Activated CD4-positive, alpha-beta T cell treated with anti-CD3 and anti-CD28 coated beads, Interleukin-2, amount 10 ng/mL, durations not matched to agents 7 days and 5 days (primary cell): ENCODE measurements around the gene EFCAB11. TPM values are rescaled to one million over a fixed set of nuclear protein-coding genes. Genes with fewer than 3 reads are reported as not detected.

Source experiments
- CTCF ChIA-PET: fragments of 350-600 bp; sonication (Branson Sonifier 250); formaldehyde crosslinking; loops from one replicate; lab custom pipeline; 2021; ENCODE audit warnings: antibody characterized with exemption; lab: Charles Lee
- POLR2A ChIA-PET: fragments of 350-600 bp; sonication (Branson Sonifier 250); formaldehyde crosslinking; loops from one replicate; lab custom pipeline; 2021; ENCODE audit warnings: antibody characterized with exemption; lab: Charles Lee
- DNase-seq: peaks from one replicate; pipeline ENCODE4 v3.0.0-alpha.2; 2020
- H3K27ac Mint-ChIP-seq: one replicate; pipeline ENCODE4 v1.8.0; 2021; ENCODE audit warnings: mild to moderate bottlenecking, moderate library complexity, mixed read lengths
- H3K27me3 Mint-ChIP-seq: one replicate; pipeline ENCODE4 v1.8.0; 2021; ENCODE audit warnings: mixed read lengths
- H3K36me3 Mint-ChIP-seq: one replicate; pipeline ENCODE4 v1.8.0; 2021; ENCODE audit warnings: low read depth, mixed read lengths
- H3K4me1 Mint-ChIP-seq: one replicate; pipeline ENCODE4 v1.8.0; 2021; ENCODE audit warnings: mixed read lengths
- H3K4me3 Mint-ChIP-seq: one replicate; pipeline ENCODE4 v1.8.0; 2021; ENCODE audit warnings: mild to moderate bottlenecking, moderate library complexity, mixed read lengths
- H3K9me3 Mint-ChIP-seq: one replicate; pipeline ENCODE4 v1.8.0; 2021; ENCODE audit warnings: mixed read lengths
- total RNA-seq, 2 experiments: library from RNA; stranded (reverse); gene quantifications; one replicate each; pipeline ENCODE4 v1.2.3, GENCODE V29; 2021

EFCAB11 gene
- total RNA-seq, 2 experiments from 2014 or later, result 7.7 to 8.6 TPM

DNA sequence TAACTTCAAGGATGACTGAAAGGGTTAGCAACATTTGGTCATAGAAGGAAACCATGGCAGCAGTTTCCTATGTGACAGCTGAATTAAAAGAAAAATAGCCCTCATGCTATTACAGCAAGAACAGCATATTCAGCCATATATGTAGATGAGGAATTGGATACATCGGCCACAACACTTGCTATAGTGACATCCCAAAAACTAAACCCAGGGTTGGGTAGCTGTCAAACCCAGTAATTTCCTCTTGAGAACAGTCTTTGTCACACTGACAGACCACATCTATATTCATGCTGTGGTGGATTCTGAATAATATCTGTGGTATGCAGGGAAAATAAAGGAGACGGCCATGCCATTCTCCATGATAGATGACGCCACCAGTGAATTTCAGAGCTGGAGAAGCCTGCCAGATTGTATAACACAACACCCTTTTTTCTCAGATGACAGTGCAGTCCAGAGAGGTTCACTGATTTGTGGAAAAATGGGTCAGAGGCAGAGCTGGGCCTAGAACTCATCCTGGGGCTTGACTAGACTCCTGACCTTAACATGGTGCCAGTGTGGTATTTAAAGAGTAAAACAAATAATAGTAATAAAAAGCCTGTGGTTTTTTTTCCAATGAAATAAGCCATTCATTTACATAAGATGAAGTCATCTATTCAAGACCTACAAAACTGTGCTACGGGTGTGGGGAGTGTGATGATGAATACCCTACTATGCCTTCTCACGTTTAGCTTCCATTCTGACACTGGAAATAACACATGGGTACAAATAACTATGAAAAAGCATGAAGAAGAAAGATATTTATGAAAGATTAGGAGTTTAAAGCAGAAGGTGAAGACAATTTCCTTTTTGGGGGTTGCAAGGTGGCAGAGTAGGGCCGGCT, 32.3 kb downstream of the EFCAB11 start:
- ChIA-PET CTCF (no interaction called here), POLR2A (interaction anchor here (0.6 kb wide), 1 partner anchor 96 kb away, joined by 3 read pairs; no protein-coding TSS in a partner anchor)
- DNase-seq, result no peak
- Mint-ChIP-seq H3K9me3 (no peaks in the 10 kb centered on the region), H3K36me3 (no peaks in the 10 kb centered on the region), H3K27me3 (no peaks in the 10 kb centered on the region), H3K4me3 (no peak overlapping the region), H3K4me1 (no peaks in the 10 kb centered on the region), H3K27ac (no peak overlapping the region)

DNA sequence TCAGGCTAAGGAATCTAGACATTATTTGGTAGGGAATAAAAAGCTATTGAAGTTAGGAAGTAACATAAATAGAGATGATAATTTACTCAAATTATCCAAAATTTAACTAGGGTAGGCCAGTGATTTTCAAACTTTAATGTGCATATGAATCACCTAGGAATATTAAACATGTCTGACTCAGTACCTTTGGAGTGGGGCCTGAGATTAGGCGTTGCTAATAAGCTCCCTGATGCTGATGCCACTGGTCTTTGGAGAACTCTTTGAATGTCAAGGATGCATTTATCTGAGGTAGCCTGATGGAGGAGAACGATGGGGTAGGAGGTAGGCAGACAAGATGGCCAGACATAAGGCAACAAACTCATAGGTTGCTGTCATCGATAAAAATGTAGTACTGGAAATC, 33.2 kb downstream of the EFCAB11 start:
- ChIA-PET CTCF (interaction anchor here (0.9 kb wide), 1 partner anchor 18 kb away, joined by 3 read pairs; no protein-coding TSS in a partner anchor), POLR2A (interaction anchor here (0.6 kb wide), 1 partner anchor 95 kb away, joined by 3 read pairs; no protein-coding TSS in a partner anchor)
- Mint-ChIP-seq H3K27ac (no peak overlapping the region), H3K27me3 (peaks cover 1% of the 10 kb centered on the region), H3K36me3 (no peaks in the 10 kb centered on the region), H3K9me3 (no peaks in the 10 kb centered on the region), H3K4me3 (no peak overlapping the region), H3K4me1 (no peaks in the 10 kb centered on the region)
- DNase-seq, result no peak

DNA sequence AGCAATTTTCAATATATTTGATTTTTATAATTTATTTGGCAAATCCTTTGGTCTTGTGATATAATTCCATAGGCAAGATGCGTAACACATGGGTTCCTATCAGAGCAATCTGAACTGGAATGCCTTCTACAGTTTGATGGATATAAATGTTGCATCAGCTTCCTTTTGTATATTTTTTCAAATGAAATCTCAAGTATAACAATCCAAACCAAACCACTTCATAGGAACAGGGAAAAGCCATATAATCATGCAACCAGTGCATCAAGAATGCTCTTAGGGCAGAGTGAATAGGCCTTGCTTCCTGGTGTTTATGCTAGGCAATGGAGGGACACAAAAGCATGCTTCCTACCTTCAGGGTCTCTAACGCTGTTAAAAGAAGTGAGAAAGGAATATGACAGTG, 34.5 kb downstream of the EFCAB11 start:
- Mint-ChIP-seq H3K4me3 (no peak overlapping the region), H3K36me3 (no peaks in the 10 kb centered on the region), H3K27me3 (peaks cover 8% of the 10 kb centered on the region), H3K4me1 (peaks cover 1% of the 10 kb centered on the region), H3K9me3 (no peaks in the 10 kb centered on the region), H3K27ac (no peak overlapping the region)
- POLR2A ChIA-PET, result no interaction called here
- CTCF ChIA-PET, result interaction anchor here (0.9 to 1.8 kb wide), 2 partner anchors 8 to 14 kb away, joined by 3 to 4 read pairs; no protein-coding TSS in a partner anchor
- no peak for DNase-seq

DNA sequence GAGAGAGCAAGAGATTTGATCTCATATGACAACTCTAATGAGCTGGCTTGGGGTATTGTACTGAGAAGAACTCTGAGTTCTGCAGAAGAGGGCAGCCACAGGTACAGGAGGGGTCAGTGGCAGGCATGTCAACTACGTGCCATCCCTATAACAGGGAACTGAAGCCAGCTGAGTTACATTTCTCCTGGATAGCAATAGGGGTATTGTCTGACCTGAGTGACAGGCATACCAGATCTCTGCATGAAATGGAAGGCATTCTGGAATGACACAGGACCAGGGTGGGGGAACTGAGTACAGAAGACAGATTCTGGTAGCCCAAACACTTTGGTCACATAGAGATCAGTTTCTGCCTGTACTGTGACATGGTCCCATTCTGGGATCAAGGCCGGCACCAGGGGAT, 35.8 kb downstream of the EFCAB11 start:
- Mint-ChIP-seq H3K4me1 (peaks cover 3% of the 10 kb centered on the region), H3K36me3 (no peaks in the 10 kb centered on the region), H3K27me3 (peaks cover 8% of the 10 kb centered on the region), H3K4me3 (no peak overlapping the region), H3K27ac (no peak overlapping the region), H3K9me3 (no peaks in the 10 kb centered on the region)
- POLR2A ChIA-PET, result no interaction called here
- CTCF ChIA-PET, result no interaction called here
- no peak for DNase-seq

DNA sequence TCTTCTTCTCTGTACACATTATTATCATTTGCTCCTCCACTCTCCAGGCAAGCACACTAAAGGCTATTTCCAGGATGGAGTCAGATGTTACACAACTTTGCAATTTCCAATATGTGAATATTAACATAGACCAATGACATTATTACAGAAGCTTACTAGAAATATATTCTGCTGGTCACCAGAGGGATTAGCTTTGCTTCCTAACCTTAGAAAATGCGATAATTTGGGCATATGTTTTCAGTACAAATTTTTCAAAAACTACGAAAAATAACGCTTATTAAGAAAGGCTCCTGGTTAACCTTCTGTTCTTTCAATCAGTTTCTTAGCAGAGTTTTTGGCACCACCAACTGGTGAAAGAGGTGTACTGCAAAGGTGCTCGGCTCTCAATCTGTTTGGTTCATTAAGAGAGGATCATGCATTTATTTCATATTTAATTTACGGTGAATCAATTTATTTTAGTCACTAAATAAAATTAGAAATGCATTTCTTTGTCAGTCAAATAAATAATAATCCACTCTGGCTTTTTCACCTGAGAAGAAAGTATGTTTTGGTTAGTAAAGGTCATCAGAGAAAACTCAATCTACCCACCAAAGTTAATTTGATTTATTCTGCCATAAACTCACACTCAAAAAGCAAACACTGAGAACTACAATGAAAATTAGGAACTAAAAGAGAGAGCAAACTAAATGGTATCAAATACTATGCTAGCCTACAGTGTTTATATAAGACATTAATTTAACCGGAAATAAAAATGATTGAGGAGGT, 39.2 kb downstream of the EFCAB11 start:
- Mint-ChIP-seq H3K9me3 (no peaks in the 10 kb centered on the region), H3K27me3 (peaks cover 17% of the 10 kb centered on the region), H3K4me1 (peaks cover 3% of the 10 kb centered on the region), H3K4me3 (no peak overlapping the region), H3K36me3 (no peaks in the 10 kb centered on the region), H3K27ac (no peak overlapping the region)
- peak; percentile 66 for DNase-seq
- POLR2A ChIA-PET, result no interaction called here
- CTCF ChIA-PET, result interaction anchor here (0.9 kb wide), 1 partner anchor 739 kb away, joined by 4 read pairs; no protein-coding TSS in a partner anchor

DNA sequence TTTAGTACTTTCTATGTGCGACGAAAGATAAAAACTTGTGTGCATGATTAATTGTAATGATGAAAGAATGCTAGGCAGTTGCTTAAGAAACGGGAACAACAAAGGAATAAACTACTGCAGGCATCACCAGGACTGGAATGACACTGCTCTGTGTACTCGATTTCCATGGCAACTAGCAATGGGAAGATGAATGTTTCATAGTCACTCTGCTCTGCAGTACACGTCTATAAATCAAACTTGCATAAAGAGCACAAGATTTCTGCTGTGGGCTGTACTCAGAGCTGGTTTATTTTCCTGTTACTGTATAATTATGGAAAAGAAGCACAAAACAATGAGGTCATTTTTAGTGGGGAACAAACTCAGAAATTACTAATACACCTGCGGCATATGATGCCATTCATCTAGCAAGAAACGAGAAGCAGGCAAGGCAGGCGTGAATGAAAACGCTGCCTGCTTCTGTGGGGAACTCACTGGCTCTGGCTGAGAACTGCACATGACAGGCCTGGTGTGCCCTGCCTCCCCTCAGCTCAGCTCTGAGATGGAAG, 41.8 kb downstream of the EFCAB11 start:
- Mint-ChIP-seq H3K27ac (no peak overlapping the region), H3K27me3 (peaks cover 17% of the 10 kb centered on the region)
- POLR2A ChIA-PET, result no interaction called here

DNA sequence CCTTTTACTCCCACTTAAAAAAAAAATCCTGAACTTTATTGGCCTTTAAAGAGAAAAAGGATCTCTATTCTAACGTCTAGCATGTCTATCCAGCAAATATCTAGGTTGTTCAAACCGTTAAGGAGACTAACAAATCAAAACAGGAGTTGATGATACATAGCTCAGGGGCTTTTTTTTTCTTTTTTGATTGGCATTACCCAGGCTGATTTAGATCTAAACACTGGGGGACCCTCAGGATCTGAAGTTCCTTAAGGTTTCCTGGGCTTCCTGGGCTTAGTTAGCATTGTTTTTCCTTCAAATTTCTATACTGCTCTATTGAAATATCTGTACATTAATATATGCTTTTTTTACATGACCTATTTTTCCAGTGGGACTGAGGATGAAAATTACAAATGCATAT, 42.3 kb downstream of the EFCAB11 start:
- peaks cover 3% of the 10 kb centered on the region for H3K4me1 Mint-ChIP-seq
- POLR2A ChIA-PET, result no interaction called here

More for the DNA sequence above, 41.8 kb downstream of the EFCAB11 start:
- H3K9me3 Mint-ChIP-seq, result no peaks in the 10 kb centered on the region
- no peak overlapping the region for H3K4me3 Mint-ChIP-seq
- peaks cover 3% of the 10 kb centered on the region for H3K4me1 Mint-ChIP-seq
- CTCF ChIA-PET, result interaction anchor here (0.7 kb wide), 2 partner anchors 7 to 295 kb away, joined by 3 read pairs; no protein-coding TSS in a partner anchor
- no peak for DNase-seq
- no peaks in the 10 kb centered on the region for H3K36me3 Mint-ChIP-seq

DNA sequence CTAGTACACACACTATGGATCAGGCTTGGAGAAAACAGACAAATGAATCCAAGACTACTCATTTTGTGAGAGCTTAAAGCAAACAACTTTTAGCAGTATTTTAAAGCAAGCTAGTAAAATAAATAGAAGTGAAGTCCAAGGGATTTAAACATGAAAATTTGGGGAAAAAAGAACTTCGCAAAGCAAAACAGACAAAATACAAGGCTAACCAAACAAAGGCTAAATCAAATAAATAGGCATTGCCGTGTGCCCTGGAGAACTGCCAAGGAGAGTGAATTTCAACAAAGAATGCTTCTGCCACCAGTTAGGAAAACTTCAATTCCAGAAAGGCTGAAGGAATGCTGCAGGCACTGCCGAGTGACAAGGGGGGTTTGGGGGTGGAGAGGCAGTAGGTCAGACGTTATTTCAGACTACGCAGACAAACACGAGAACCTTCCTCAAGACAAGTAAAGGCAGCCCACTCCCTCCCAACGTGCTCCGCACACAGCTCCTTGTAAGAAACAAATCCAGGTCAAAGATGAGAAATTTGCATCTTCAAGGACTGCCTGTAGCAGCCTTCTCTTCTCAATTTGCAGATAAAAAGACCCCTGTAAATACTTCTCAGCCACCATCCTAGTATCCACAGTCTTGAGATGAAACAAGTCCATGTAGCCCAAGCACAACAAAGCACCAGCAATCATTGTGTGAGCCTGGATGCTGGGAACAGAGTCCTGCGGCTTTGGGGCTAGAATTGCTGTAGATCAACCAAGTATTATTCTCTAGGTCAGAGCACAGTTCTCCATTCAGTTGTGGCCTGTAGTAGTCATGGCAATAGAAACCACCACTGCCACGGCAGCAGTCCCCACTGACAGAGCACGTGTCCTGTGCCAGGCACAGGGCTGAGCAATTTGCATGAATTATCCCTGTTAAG, 43.3 kb downstream of the EFCAB11 start:
- POLR2A ChIA-PET, result no interaction called here
- DNase-seq, result no peak
- no peaks in the 10 kb centered on the region for H3K36me3 Mint-ChIP-seq
- CTCF ChIA-PET, result interaction anchor here (1.0 kb wide), 1 partner anchor 885 kb away, joined by 3 read pairs; no protein-coding TSS in a partner anchor
- peaks cover 3% of the 10 kb centered on the region for H3K4me1 Mint-ChIP-seq
- H3K27me3 Mint-ChIP-seq, result peaks cover 17% of the 10 kb centered on the region
- no peak overlapping the region for H3K4me3 Mint-ChIP-seq
- no peak overlapping the region for H3K27ac Mint-ChIP-seq
- H3K9me3 Mint-ChIP-seq, result no peaks in the 10 kb centered on the region

More for the DNA sequence above, 42.3 kb downstream of the EFCAB11 start:
- no peak for DNase-seq
- H3K36me3 Mint-ChIP-seq, result no peaks in the 10 kb centered on the region
- peaks cover 17% of the 10 kb centered on the region for H3K27me3 Mint-ChIP-seq
- H3K4me3 Mint-ChIP-seq, result no peak overlapping the region
- H3K9me3 Mint-ChIP-seq, result no peaks in the 10 kb centered on the region
- CTCF ChIA-PET, result interaction anchor here (0.7 kb wide), 2 partner anchors 8 to 295 kb away, joined by 3 read pairs; no protein-coding TSS in a partner anchor
- H3K27ac Mint-ChIP-seq, result no peak overlapping the region

DNA sequence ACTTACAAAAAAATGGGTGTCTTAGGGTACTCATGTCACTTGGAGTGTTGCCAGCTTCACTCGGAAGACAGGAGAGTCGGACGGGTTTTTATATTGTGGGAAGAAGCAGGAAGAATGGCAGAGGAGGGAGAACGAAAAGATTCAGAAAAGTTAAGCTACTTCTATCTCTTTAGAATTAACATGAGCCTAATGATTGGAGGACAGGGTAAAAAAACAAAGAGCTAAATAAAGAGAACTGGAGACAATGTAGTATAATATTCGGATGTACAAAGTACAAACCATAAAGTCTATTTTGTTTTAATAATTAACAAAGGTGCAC, 43.9 kb downstream of the EFCAB11 start:
- POLR2A ChIA-PET, result no interaction called here
- H3K9me3 Mint-ChIP-seq, result no peaks in the 10 kb centered on the region
- peaks cover 4% of the 10 kb centered on the region for H3K4me1 Mint-ChIP-seq
- H3K4me3 Mint-ChIP-seq, result no peak overlapping the region
- CTCF ChIA-PET, result interaction anchor here (1.0 kb wide), 1 partner anchor 884 kb away, joined by 3 read pairs; no protein-coding TSS in a partner anchor
- H3K27ac Mint-ChIP-seq, result no peak overlapping the region
- peaks cover 12% of the 10 kb centered on the region for H3K27me3 Mint-ChIP-seq
- no peaks in the 10 kb centered on the region for H3K36me3 Mint-ChIP-seq
- no peak for DNase-seq

DNA sequence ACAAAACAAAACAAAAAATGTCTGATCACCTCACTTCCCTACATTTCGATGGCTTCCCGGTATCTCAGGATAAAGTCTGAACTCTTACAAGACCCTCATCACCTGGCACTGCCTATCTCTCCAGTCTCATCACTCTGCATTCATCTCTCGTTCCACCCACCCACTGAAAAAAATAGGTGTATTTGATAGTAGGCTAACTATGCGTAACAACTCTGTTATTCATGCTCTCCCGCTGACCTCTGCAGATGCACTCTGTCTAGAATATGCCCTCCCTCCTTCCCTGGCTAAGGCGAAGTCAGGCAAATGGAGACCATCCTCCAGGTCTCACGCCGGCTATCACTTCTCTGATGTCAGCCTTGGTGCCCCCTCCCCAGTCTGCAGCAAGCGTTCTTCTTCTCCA, 44.9 kb downstream of the EFCAB11 start:
- H3K36me3 Mint-ChIP-seq, result no peaks in the 10 kb centered on the region
- DNase-seq, result no peak
- no peaks in the 10 kb centered on the region for H3K9me3 Mint-ChIP-seq
- ChIA-PET CTCF (no interaction called here), POLR2A (no interaction called here)
- H3K27me3 Mint-ChIP-seq, result peaks cover 10% of the 10 kb centered on the region
- H3K4me1 Mint-ChIP-seq, result peaks cover 2% of the 10 kb centered on the region
- no peak overlapping the region for H3K4me3 Mint-ChIP-seq
- no peak overlapping the region for H3K27ac Mint-ChIP-seq

DNA sequence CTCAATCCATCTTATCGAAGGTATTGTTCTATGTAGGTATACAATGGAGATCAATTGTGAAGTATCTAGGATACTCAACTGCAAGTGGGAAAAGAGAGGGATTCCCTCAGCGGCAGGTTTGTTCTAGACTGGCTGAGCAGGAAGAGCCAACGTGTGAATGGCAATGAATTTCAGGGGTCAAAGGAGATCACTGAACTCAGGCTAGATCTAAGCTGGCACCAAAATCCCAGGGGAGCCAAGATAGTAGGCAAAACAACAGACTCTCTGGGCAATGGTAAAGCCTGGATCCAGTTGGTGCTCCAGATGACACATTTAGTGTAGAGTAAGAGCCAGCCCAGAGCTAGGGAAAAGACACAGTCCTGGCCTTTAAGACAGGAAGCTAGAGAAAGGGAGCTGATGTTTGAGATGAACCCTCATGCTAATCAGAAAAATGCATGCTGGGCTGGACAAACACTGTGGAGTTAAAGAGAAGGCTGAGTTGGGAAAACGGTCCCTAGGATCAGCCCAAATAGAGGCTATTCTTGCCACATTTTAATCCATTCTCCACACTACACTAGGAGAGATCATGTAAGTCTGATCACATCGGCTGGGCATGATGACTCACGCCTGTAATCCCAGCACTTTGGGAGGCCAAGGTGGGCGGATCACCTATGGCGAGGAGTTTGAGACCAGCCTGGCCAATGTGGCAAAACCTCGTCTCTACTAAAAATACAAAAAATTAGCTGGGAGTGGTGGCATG, 45.6 kb downstream of the EFCAB11 start:
- no peak for DNase-seq
- Mint-ChIP-seq H3K36me3 (no peaks in the 10 kb centered on the region), H3K4me3 (no peak overlapping the region), H3K9me3 (no peaks in the 10 kb centered on the region), H3K27me3 (peaks cover 10% of the 10 kb centered on the region), H3K4me1 (peaks cover 6% of the 10 kb centered on the region), H3K27ac (no peak overlapping the region)
- CTCF ChIA-PET, result interaction anchor here (0.7 kb wide), 1 partner anchor 15 kb away, joined by 3 read pairs; no protein-coding TSS in a partner anchor
- POLR2A ChIA-PET, result no interaction called here
